Measurements from ENCODE around the gene PTGFRN.

Gene PTGFRN

GRCh38 chr1:116887212-116887611 lies 22.5 kb upstream of the PTGFRN start:
- in situ Hi-C loops (cut with MboI; ENCODE audit: low sequenced_read_pairs), result no loop called here

- in situ Hi-C loops (cut with MboI; ENCODE audit: low sequenced_read_pairs), result no loop called here
Observed at GRCh38 chr1:116889380-116889779, 20.3 kb upstream of the PTGFRN start.

GRCh38 chr1:116891396-116892079 lies 18.2 kb upstream of the PTGFRN start:
- in situ Hi-C loops (cut with MboI; ENCODE audit: low sequenced_read_pairs), result no loop called here

- in situ Hi-C loops (cut with MboI; ENCODE audit: low sequenced_read_pairs), result no loop called here
Observed at GRCh38 chr1:116895073-116895472, 14.6 kb upstream of the PTGFRN start.

GRCh38 chr1:116899529-116899928 lies 10.2 kb upstream of the PTGFRN start:
- in situ Hi-C loops (cut with MboI; ENCODE audit: low sequenced_read_pairs), result no loop called here

DNA sequence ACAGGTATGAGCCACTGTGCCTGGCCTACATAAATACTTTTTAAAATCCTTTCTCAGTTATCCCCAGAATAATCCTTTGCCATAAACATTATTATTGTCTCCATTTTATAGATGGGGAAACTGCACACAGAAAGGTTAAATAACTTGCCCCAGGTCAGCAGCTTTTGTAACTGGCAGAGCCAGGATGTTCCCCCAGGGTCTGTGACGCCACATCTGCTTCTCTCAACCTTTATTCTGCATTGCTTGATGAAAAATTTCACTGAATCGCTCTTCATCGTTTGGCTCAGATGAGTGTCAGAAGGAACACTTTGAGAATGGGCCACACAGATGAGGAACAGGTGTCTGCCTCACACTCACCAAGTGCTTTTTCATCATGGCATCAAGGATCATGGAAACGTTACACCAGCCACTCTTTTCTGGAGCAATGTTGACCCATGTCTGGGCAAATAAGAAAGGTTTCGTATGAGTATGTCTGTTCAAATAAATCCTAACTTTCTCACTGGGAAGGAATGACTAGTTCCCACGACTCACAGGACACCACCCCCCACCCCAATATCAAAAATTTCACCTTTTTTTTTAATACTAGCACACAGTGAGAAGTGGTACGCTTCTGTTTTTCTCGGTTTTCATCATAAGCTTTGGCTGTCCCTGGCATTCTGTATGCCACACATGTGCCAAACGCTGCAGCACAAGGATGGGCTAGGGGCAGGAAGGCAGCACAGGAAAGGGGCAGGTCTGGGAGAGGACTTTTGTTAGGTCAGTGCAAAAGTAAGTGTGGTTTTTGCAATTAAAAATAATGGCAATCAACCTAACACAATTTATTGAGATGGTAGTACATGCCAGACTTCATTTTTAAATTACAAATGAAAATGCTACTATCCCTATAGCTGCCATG lies 9.0 kb upstream of the PTGFRN start:
- in situ Hi-C loops (cut with MboI; ENCODE audit: low sequenced_read_pairs), result no loop called here

GRCh38 chr1:116902027-116902426 lies 7.7 kb upstream of the PTGFRN start:
- in situ Hi-C loops (cut with MboI; ENCODE audit: low sequenced_read_pairs), result no loop called here

DNA sequence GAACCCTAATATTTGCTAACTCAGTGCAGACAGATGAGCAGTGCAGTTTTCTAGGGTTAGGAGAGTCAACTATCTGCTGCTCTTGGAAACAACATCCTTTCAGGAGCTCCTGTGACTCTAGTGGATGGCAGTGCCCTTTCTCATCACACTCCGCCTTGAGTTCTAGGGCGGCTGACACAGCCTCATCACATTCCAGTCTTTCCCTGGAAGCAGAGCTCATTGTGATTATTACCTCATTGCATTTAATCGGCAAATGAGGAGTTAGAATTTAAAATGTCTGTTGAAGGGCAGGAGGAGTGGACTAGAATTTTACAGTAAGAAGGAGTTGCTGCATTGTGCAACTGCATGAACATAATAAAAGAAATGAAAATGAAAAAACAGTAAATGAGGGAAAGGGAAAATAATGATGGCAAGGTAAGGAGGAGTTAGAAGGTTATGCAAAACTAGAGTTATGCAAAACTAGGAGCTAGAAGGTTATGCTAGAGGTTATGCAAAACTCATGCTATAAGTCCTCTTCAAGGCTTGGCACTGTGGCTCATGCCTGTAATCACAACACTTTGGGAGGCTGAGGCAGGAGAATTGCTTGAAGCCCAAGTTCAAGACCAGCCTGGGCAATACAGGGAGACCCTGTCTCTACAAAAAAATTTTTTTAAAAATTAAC lies 6.9 kb upstream of the PTGFRN start:
- in situ Hi-C loops (cut with MboI; ENCODE audit: low sequenced_read_pairs), result no loop called here

DNA sequence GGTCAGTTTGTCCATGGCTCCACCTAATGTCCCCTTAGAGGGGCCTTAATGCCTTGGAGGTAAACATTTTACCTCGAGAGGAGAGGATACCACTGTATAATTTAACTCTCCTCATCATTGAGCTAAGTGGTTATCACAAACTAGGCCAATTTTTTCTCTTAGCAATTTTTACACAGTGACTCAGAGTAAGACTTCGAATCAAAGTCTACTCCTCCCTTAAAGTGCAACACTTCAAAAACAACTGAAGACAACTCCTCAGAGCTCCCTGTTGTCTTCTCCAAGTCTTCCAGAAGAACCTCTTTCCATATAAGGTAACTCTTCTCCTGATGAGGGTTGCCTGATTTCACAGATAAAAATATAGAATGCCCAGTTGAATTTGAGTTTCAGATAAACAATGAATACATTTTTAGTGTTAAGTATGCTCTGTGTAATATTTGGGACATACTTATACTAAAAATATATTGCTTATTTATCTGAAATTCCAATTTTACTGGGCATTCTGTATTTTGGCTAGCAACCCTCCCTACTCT lies 4.9 kb upstream of the PTGFRN start:
- in situ Hi-C loops (cut with MboI; ENCODE audit: low sequenced_read_pairs), result no loop called here

DNA sequence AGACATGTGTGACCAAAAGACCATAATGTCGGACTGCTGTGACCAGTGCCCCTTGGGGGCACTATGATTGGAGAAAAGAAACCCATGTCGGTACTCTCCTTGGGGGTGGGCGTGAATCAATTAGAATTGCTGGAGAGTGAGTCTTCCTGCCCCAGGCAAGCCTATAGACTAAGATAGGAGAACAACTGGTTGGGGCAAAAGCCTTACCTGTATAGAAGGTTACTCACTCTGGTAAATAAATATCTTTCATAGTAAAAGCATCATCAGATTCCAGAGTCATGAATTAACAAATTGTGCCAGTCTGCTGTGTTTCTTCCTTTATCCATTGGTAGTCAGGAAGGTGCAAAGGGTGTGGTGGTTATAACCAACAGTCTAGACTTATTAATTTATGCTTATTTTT lies 2.9 kb upstream of the PTGFRN start:
- in situ Hi-C loops (cut with MboI; ENCODE audit: low sequenced_read_pairs), result no loop called here

- in situ Hi-C loops (cut with MboI; ENCODE audit: low sequenced_read_pairs), result no loop called here
Observed at GRCh38 chr1:116907351-116907750, 2.4 kb upstream of the PTGFRN start.

- in situ Hi-C loops (cut with MboI; ENCODE audit: low sequenced_read_pairs), result no loop called here
Observed at GRCh38 chr1:116908266-116908665, 1.4 kb upstream of the PTGFRN start.

GRCh38 chr1:116908820-116909511 lies 750 bp upstream of the PTGFRN start:
- in situ Hi-C loops (cut with MboI; ENCODE audit: low sequenced_read_pairs), result no loop called here

DNA sequence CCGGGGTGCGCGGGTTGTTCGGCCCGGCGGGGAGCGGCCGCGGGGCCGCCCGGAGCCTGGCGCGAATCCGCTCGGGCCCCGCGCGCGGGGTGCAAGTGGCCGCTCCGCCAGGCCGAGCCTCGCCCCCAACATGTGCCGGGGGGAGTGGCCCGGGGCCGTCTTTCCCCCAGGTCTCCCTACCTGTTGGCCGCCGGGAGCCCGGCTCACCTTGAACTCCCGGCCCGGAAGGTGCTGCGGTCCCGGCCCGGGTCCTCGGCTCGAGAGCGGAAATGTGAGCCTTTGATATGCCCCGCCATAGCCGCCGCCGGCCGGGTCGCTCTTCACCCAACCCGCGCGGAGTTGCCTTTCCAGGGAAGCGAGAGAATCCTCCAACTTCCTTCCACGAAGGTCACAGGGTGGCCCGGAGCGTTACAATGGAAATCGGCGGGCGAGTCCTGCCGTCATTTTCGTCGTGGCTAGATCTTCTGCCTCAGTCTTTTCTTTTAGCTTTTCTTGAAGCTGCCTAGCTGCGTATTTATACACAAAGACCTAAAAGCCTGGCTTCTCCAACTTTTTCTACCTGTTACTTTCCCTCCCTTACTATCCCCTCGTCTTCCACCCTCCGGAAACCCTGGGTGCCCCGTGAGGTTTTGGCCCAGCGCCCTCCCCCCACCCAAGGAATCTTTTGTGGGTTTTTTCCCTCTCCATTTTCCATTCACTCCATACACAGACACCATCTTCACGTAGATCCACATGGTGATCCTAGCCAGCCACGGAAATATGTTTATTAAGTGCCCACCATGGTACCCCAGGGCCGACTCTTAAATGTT lies 867 bp downstream of the PTGFRN start:
- in situ Hi-C loops (cut with MboI; ENCODE audit: low sequenced_read_pairs), result no loop called here

- in situ Hi-C loops (cut with MboI; ENCODE audit: low sequenced_read_pairs), result no loop called here
Observed at GRCh38 chr1:116911188-116911553, 1.5 kb downstream of the PTGFRN start.

DNA sequence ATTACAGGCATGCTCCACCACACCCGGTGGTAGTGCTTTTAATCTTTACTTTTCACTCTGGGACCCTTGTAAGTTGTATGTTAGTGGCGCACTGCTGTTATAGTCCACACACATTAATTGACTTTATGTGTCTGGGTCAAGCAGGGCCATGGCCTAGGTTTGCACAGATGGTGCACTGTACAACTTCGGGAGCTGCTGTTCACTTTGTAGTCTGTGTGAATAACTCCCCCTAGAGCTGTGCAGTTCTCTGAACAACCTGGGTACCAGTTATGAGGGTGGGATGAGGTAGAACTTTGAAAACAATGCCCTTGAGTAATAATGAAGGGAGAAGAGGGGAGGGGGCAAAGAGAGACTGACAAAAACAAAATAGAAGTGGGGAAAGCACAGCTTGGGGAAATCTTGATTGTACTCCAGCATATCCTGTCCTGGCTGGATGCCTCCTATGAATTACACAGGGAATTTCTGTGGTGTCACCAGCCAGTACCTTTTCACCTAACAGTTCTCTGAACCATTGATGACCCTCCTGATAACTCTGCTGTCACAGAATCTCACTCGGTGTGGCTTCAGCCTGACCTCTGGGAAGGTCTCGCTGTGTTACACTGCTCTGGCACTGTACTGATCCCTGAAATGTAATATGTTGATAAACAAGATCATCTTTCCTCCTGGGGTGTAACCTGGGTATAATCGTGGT lies 2.2 kb downstream of the PTGFRN start:
- in situ Hi-C loops (cut with MboI; ENCODE audit: low sequenced_read_pairs), result no loop called here

GRCh38 chr1:116912846-116913245 lies 3.1 kb downstream of the PTGFRN start:
- in situ Hi-C loops (cut with MboI; ENCODE audit: low sequenced_read_pairs), result no loop called here

GRCh38 chr1:116913941-116914340 lies 4.2 kb downstream of the PTGFRN start:
- in situ Hi-C loops (cut with MboI; ENCODE audit: low sequenced_read_pairs), result no loop called here

DNA sequence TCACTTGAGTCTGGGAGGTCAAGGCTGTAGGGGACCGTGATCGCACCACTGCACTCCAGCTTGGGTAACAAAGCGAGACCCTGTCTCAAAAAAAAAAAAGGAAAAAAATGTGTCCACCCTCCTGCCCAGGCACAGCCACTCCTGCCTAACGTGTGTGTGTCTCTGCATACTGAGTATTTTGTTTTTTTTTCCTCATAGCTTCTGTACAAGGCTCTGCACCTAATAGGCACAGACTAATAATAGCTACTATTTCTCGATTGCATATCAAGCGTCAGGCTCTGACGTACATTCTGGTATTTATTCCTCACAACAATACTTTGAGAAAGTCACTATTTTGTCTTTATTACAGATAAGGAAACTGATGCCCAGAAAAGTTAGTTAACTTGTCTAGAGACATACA lies 5.0 kb downstream of the PTGFRN start:
- in situ Hi-C loops (cut with MboI; ENCODE audit: low sequenced_read_pairs), result no loop called here
